Heart right ventricle (tissue), 16 donors: Measurements from ENCODE around the gene CACNA1C. TPM values are rescaled to one million over a fixed set of nuclear protein-coding genes. Genes with fewer than 3 reads are reported as not detected.
A peak's percentile ranks its signal among the peaks of the same experiment; 100 is the strongest.

ENCODE experiments used
- ATAC-seq, 8 donors: fragments of 200-7000 bp; cut with Tn5 transposase; one replicate each; pipeline ENCODE4 v1.9.1; 2020; ENCODE audit warnings: mild to moderate bottlenecking in 8 of 8, moderate library complexity in 8 of 8, moderate number of reproducible peaks in 1 of 8
- DNase-seq, 2 donors: peaks; one replicate each; pipeline ENCODE4 v3.0.0-alpha.2; 2020
- H3K27ac ChIP-seq, 10 donors: fragments of 200-600 bp; sonication (generic) in 2 of 10; one replicate each; pipeline versions ENCODE4 v1.5.0 to v1.8.0; 2020 to 2022; ENCODE audit warnings: mild to moderate bottlenecking in 3 of 10
- H3K27me3 ChIP-seq, 7 donors: fragments of 200-600 bp; one replicate each; pipeline ENCODE4 v1.8.0; 2021 to 2022; ENCODE audit warnings: mild to moderate bottlenecking in 2 of 7
- H3K36me3 ChIP-seq, 9 donors: fragments of 200-600 bp; sonication (generic) in 1 of 9; one replicate each; pipeline versions ENCODE4 v1.5.0 to v1.8.0; 2020 to 2022; ENCODE audit warnings: mild to moderate bottlenecking in 2 of 9
- H3K4me1 ChIP-seq, 9 donors: fragments of 200-600 bp; sonication (generic) in 1 of 9; one replicate each; pipeline versions ENCODE4 v1.5.0 to v1.8.0; 2020 to 2022; ENCODE audit warnings: mild to moderate bottlenecking in 4 of 9
- H3K4me3 ChIP-seq, 10 donors: fragments of 200-600 bp; sonication (generic) in 2 of 10; one replicate each; pipeline versions ENCODE4 v1.5.0 to v1.8.0; 2020 to 2022; ENCODE audit warnings: mild to moderate bottlenecking in 7 of 10, moderate library complexity in 2 of 10
- H3K9me3 ChIP-seq, 11 donors: fragments of 200-600 bp in 10 of 11; sonication (generic) in 2 of 11; one replicate each; pipeline versions ENCODE4 v1.5.0 to v1.8.0; 2013 to 2022; ENCODE audit warnings: mild to moderate bottlenecking in 2 of 11, control low read depth in 1 of 11, moderate library complexity in 1 of 11
- WGBS, 2 donors: extraction: QIAGEN DNeasy Blood & Tissue Kit; methylation state at CpG; one replicate each; pipeline ENCODE4 v1.1.7; 2013; ENCODE audit warnings: inconsistent platforms in 1 of 2; 5-methylcytosine and 5-hydroxymethylcytosine counted together
- intact Hi-C, 10 donors: fragments of 100-400 bp; cut with DNase I; formaldehyde crosslinking; loops; one replicate each; pipeline versions ENCODE4 v1.11.1 to v1.14.2; 2022
- polyA plus RNA-seq, 2 donors: library from polyadenylated mRNA; stranded (reverse); fragments of 200-250 nt; gene quantifications; one replicate each; pipeline ENCODE4 v1.2.3, GENCODE V29; 2013
- total RNA-seq, 10 donors: library from RNA; stranded (reverse); fragmentation: NEBNext Ultra II Directional in 3 of 10; extraction: Animal tissue kit (Norgen Biotek cat#: 25700) in 3 of 10; gene quantifications; one replicate each; pipeline versions ENCODE4 v1.2.1 to v1.2.4, GENCODE V29; 2021 to 2023
- TF ChIP-seq, protein P1 (sequence below), 9 donors: fragments of 200-600 bp; sonication (generic) in 2 of 9; IDR thresholded peaks; one replicate each; pipeline versions ENCODE4 v1.5.0 to v1.8.0; 2021 to 2022; ENCODE audit warnings: antibody characterized with exemption in 9 of 9, mild to moderate bottlenecking in 5 of 9, moderate library complexity in 1 of 9
- donor health status: Arrhythmogenic right ventricular cardiomyopathy.
- donor health status: ischemic (EF 13 %, LVEDD 7.1; RV severe dilation, severe dysfunction).
- donor health status: healthy with polysubstance abuse.
- donor health status: DM: no; HTN: yes; CAD: no.
- donor health status: DM: no; HTN: no; CAD: no.
- donor health status: ischemic (EF 25% LVEDD 6.9; RV normal size, moderate dysfunction).
- donor health status: ischemic (EF 25% LVEDD 5.7; RV mildly dilated, moderate dysfunction).
- donor health status: healthy.
- donor health status: DM: yes; HTN: yes; CAD: no.
- donor health status: Ischemic cardiomyopathy.
- donor health status: ischemic (EF 35%, LVEDD 5.7; RV mildly dilated, moderate dysfunction).
- donor health status: nonischemic (EF 11% LVEDD 7.7; RV severe dilation, severe dysfunction).
- donor health status: DM: yes; HTN: yes; CAD: no.
- donor health status: PGD.
- donor health status: ischemic (EF 29% LVEDD 5.4; RV normal size, mild dysfunction).
- donor health status: nonischemic (EF 23%, LVEDD 6.1; RV moderate dilation, normal function).

CACNA1C gene
- total and polyA plus RNA-seq, 12 donors, result 19.1 to 222 (median 183) TPM

DNA sequence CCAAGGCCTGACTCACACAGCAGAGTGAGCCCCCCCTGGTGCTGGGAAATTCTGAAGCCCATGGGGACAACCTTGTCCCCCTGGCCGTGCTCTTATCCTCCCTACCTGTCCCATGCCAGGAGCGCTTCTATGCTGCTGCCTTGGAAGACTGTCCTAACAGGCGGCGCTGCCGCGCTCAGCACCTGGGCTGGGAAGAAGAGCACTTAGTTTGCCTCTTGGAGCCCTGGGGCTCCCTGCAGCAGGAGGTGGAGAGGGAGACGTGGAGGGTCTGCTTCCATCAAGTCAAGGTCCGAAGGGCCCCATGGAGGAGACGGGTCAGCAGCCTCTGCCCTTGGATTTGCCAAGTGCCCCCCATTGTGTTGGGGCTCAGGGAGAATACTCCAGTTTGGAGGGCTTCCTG, 300.5 kb downstream of the CACNA1C start:
- Histone ChIP-seq H3K27me3 (no peaks in the 10 kb centered on the region), H3K9me3 (no peaks in the 10 kb centered on the region), H3K36me3 (no peaks in the 10 kb centered on the region), H3K27ac (no peak overlapping the region), H3K4me1 (peaks cover 13 to 83% (median 36%) of the 10 kb centered on the region in 9 donors), H3K4me3 (no peak overlapping the region)
- ATAC-seq (peak in 1 of 8 donors; percentile 5), DNase-seq (no peak)
- 93 to 95% methylated on average over 9 of the region's 9 CpGs for WGBS, 2 donors
- intact Hi-C loops, result no loop called here
- TF ChIP-seq, protein P1, sequence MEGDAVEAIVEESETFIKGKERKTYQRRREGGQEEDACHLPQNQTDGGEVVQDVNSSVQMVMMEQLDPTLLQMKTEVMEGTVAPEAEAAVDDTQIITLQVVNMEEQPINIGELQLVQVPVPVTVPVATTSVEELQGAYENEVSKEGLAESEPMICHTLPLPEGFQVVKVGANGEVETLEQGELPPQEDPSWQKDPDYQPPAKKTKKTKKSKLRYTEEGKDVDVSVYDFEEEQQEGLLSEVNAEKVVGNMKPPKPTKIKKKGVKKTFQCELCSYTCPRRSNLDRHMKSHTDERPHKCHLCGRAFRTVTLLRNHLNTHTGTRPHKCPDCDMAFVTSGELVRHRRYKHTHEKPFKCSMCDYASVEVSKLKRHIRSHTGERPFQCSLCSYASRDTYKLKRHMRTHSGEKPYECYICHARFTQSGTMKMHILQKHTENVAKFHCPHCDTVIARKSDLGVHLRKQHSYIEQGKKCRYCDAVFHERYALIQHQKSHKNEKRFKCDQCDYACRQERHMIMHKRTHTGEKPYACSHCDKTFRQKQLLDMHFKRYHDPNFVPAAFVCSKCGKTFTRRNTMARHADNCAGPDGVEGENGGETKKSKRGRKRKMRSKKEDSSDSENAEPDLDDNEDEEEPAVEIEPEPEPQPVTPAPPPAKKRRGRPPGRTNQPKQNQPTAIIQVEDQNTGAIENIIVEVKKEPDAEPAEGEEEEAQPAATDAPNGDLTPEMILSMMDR (IDR thresholded peaks at IDR 0.05), result no peak

- no peaks in the 10 kb centered on the region for H3K9me3 ChIP-seq
- peak overlapping the region in 4 of 10 donors; percentile 19 to 51 (median 26) for H3K27ac ChIP-seq
- H3K4me3 ChIP-seq, result no peak overlapping the region
- intact Hi-C loops, result no loop called here
- ATAC-seq, result peak in 4 of 8 donors; percentile 2 to 32 (median 18)
- no peaks in the 10 kb centered on the region for H3K27me3 ChIP-seq
- WGBS, 2 donors, result 64 to 72% methylated on average over 6 of the region's 6 CpGs
- TF ChIP-seq, protein P1 (IDR thresholded peaks at IDR 0.05), result no peak
- no peak for DNase-seq
- H3K36me3 ChIP-seq, result no peaks in the 10 kb centered on the region
- H3K4me1 ChIP-seq, result peaks cover 17 to 83% (median 36%) of the 10 kb centered on the region in 9 donors
Observed at GRCh38 chr12:2353691-2354090, 300.9 kb downstream of the CACNA1C start.

DNA sequence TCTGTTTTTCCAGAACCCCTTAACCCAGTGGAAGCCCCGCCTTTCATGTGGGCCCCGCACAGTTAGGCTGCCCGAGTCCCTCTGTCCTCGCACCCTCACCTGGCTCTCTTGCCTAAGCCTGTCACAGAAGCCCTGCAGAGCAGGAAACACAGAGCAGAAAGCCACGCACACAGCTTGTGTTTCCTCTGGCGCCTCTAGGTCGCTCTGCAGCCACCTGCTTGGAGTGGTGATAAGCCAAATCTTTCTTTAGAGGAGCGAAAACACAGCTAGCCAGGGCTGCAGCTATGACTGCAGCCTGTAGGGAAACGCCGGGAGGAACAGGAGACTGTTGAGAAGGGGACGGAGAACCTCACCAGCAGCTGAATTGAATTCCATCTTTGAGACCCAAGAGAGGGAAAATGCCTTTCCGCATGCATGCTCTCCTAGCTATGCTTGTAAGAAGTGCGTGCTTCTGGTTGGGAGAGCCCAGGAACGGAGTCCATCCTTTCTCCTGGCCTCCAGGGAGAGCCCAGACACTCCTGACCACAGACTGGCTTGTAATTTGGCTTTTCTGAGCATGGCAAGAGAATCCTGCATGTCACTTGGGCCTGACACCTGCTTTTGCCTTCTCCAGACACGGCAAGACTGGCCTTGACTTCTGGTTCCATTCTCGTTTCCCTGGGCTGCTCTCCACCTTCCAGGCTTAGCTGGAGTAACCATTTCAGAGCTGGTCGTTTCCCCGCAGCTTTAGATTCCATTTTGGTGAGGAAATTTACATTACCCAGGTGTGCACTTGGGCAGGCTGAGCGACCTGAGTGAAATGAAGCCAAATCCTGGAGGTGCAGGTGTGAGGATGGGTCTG, 301.6 kb downstream of the CACNA1C start:
- intact Hi-C loops, result no loop called here
- WGBS, 2 donors, result 40 to 49% methylated on average over 19 of the region's 19 CpGs
- DNase-seq (no peak), ATAC-seq (peak in 7 of 8 donors; percentile 45 to 71 (median 60))
- TF ChIP-seq, protein P1 (IDR thresholded peaks at IDR 0.05), result peak in 2 of 9 donors; percentile 4 to 8
- Histone ChIP-seq H3K9me3 (no peaks in the 10 kb centered on the region), H3K36me3 (no peaks in the 10 kb centered on the region), H3K27me3 (no peaks in the 10 kb centered on the region), H3K4me1 (peaks cover 16 to 83% (median 36%) of the 10 kb centered on the region in 9 donors), H3K27ac (peak overlapping the region in 5 of 10 donors; percentile 5 to 51 (median 20)), H3K4me3 (no peak overlapping the region)

GRCh38 chr12:2355198-2355597, 302.4 kb downstream of the CACNA1C start:
- H3K4me1 ChIP-seq, result peaks cover 16 to 86% (median 42%) of the 10 kb centered on the region in 9 donors
- TF ChIP-seq, protein P1 (IDR thresholded peaks at IDR 0.05), result no peak
- no peak overlapping the region for H3K4me3 ChIP-seq
- peak overlapping the region in 1 of 10 donors; percentile 4 for H3K27ac ChIP-seq
- 71 to 72% methylated on average over 3 of the region's 3 CpGs for WGBS, 2 donors
- DNase-seq, result no peak
- ATAC-seq, result no peak
- no peaks in the 10 kb centered on the region for H3K9me3 ChIP-seq
- no peaks in the 10 kb centered on the region for H3K36me3 ChIP-seq
- H3K27me3 ChIP-seq, result no peaks in the 10 kb centered on the region
- intact Hi-C loops, result no loop called here
